SK-N-SH treated with all-trans-retinoic acid at 6 μM for 48 hours (cell line): Measurements from ENCODE around the gene ICE1.

ENCODE experiments used
- ZNF565 ChIP-seq: fragments of 450-650 bp; formaldehyde crosslinking; conservative IDR thresholded peaks from 2 replicates; pipeline ENCODE4 v1.5.0; 2020; ENCODE audit warnings: low read depth, mild to moderate bottlenecking, moderate library complexity
- TF ChIP-seq, protein P1 (sequence below): fragments of 250-450 bp; sonication (Bioruptor Pico); IDR thresholded peaks from 2 replicates; pipeline ENCODE4 v1.8.0; 2020; ENCODE audit warnings: mild to moderate bottlenecking, moderate library complexity, borderline replicate concordance

DNA sequence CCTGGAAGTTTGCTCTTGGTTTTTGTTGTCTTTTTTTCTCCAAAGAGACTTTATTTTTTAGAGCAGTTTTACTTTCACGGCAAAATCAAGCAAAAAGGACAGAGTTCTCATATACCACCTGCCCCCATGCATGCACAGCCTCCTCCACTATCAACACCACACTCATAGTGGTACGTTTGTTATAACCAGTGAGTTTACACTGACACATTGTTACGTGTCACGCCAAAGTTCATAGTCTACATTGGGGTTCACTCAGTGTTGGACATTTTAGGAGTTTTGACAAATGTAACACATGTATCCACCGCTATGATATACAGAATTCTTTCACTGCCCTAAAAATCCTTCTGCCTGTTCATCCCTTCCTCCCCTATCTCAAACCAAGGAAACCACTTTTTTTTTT is 7.5 kb upstream of the ICE1 start:
- TF ChIP-seq, protein P1, sequence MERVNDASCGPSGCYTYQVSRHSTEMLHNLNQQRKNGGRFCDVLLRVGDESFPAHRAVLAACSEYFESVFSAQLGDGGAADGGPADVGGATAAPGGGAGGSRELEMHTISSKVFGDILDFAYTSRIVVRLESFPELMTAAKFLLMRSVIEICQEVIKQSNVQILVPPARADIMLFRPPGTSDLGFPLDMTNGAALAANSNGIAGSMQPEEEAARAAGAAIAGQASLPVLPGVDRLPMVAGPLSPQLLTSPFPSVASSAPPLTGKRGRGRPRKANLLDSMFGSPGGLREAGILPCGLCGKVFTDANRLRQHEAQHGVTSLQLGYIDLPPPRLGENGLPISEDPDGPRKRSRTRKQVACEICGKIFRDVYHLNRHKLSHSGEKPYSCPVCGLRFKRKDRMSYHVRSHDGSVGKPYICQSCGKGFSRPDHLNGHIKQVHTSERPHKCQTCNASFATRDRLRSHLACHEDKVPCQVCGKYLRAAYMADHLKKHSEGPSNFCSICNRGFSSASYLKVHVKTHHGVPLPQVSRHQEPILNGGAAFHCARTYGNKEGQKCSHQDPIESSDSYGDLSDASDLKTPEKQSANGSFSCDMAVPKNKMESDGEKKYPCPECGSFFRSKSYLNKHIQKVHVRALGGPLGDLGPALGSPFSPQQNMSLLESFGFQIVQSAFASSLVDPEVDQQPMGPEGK (CRISPR knock-in tag): no peak
- TF ChIP-seq ZNF565 (CRISPR knock-in tag): no peak
